ENCODE results near the gene CNTFR. TPM values are rescaled to one million over a fixed set of nuclear protein-coding genes. Genes with fewer than 3 reads are reported as not detected.
A peak's percentile ranks its signal among the peaks of the same experiment; 100 is the strongest.

CNTFR gene
- total RNA-seq, 4 donors from 2014 or later: 19.8 to 40.9 (median 34.7) TPM

DNA sequence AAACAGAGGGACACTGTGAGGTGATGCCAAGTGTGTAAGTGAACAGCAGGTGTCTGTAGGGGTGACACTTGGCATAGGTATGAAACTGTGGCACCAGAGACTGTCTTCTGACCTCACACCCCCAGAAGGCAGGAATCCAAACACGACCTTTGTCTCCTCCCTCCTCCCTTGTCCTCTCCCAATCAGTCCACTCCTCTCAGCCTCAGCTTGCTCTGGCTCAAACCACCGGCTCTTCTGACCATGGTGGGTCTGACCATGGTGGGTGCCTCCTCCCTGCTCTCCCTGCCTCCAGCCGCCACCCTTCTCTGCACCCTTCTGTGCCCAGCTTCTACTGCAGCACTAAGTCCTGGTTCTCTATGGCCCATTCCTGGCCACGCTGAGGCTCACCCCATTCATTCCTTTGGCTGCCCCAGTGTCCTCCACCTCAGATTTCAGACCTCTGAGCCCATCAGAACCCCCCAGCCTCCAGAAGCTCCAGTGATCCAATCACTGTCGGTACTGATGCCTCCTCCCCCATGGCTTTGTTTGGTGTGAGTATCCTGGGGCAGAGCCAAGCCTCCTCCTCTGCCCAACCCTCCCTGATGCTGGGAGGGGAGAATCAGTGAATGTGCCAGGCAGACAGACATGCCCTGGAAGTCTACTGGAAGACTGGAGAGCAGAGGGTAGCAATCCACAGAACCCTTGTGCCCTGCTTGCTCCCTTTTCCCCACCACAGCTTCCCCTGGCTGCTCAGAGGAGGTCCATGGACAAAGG is 41.1 kb upstream of the CNTFR start:
- DNase-seq (ENCODE audit: low spot score in 2 of 2): no peak
- Histone ChIP-seq H3K36me3 (peaks cover 0 to 12% (median 0%) of the 10 kb centered on the region in 3 donors), H3K27ac (no peak overlapping the region), H3K9me3 (no peaks in the 10 kb centered on the region), H3K4me3 (no peak overlapping the region), H3K27me3 (peaks cover 2 to 48% of the 10 kb centered on the region in 2 donors), H3K4me1 (peaks cover 0 to 51% (median 10%) of the 10 kb centered on the region in 4 donors)
- TF ChIP-seq EP300 (IDR thresholded peaks at IDR 0.05) (no peak), CTCF (IDR thresholded peaks at IDR 0.05) (no peak), POLR2A (IDR thresholded peaks at IDR 0.05) (no peak)
- WGBS, 2 donors: 21 to 29% methylated on average over 5 of the region's 5 CpGs

DNA sequence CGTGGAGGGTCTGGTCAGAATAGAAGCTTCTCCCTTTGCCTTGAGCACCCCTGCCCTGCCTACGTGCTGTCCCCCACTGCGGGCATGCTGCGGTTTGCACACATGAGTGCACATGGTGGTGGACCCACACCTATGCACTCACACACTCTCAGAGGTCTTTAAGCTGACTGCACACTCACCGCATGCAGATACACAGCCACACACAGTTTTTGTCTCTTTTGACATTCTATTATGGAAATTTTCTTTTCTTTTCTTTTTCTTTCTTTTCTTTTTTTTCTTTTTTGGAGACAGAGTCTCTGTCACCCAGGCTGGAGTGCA is 39.9 kb upstream of the CNTFR start:
- no peak overlapping the region for H3K4me3 ChIP-seq
- peaks cover 0 to under 1% (median 0%) of the 10 kb centered on the region in 3 donors for H3K36me3 ChIP-seq
- H3K4me1 ChIP-seq: peaks cover 0 to 50% (median 13%) of the 10 kb centered on the region in 4 donors
- peaks cover 2 to 59% of the 10 kb centered on the region in 2 donors for H3K27me3 ChIP-seq
- TF ChIP-seq POLR2A (IDR thresholded peaks at IDR 0.05) (no peak), CTCF (IDR thresholded peaks at IDR 0.05) (no peak), EP300 (IDR thresholded peaks at IDR 0.05) (no peak)
- H3K27ac ChIP-seq: no peak overlapping the region
- DNase-seq (ENCODE audit: low spot score in 2 of 2): no peak
- 23 to 40% methylated on average over 5 of the region's 5 CpGs for WGBS, 2 donors
- H3K9me3 ChIP-seq: no peaks in the 10 kb centered on the region

- H3K9me3 ChIP-seq: no peaks in the 10 kb centered on the region
- TF ChIP-seq CTCF (IDR thresholded peaks at IDR 0.05) (peak in 1 of 5 experiments; percentile 4), POLR2A (IDR thresholded peaks at IDR 0.05) (no peak), EP300 (IDR thresholded peaks at IDR 0.05) (no peak)
- peak within 1 kb of the TSS; percentile 12 to 53 (median 34) for H3K4me3 ChIP-seq
- H3K36me3 ChIP-seq: no peaks in the 10 kb centered on the region
- no peak for DNase-seq (ENCODE audit: low spot score in 2 of 2)
- WGBS, 2 donors: 2 to 3% methylated on average over 34 to 51 of the region's 69 CpGs
- peaks cover 2 to 65% of the 10 kb centered on the region in 2 donors for H3K27me3 ChIP-seq
- H3K27ac ChIP-seq: peak within 1 kb of the TSS in 1 of 4 donors; percentile 8
- peaks cover 0 to 50% (median 16%) of the 10 kb centered on the region in 4 donors for H3K4me1 ChIP-seq
Observed at GRCh38 chr9:34628656-34629490, 39.3 kb upstream of the CNTFR start, which contains the start of gene ARID3C. Gene ARID3C, minus strand, starts transcription at chr9:34629066. Its CDS starts 1,052 bp downstream, at chr9:34628014.

DNA sequence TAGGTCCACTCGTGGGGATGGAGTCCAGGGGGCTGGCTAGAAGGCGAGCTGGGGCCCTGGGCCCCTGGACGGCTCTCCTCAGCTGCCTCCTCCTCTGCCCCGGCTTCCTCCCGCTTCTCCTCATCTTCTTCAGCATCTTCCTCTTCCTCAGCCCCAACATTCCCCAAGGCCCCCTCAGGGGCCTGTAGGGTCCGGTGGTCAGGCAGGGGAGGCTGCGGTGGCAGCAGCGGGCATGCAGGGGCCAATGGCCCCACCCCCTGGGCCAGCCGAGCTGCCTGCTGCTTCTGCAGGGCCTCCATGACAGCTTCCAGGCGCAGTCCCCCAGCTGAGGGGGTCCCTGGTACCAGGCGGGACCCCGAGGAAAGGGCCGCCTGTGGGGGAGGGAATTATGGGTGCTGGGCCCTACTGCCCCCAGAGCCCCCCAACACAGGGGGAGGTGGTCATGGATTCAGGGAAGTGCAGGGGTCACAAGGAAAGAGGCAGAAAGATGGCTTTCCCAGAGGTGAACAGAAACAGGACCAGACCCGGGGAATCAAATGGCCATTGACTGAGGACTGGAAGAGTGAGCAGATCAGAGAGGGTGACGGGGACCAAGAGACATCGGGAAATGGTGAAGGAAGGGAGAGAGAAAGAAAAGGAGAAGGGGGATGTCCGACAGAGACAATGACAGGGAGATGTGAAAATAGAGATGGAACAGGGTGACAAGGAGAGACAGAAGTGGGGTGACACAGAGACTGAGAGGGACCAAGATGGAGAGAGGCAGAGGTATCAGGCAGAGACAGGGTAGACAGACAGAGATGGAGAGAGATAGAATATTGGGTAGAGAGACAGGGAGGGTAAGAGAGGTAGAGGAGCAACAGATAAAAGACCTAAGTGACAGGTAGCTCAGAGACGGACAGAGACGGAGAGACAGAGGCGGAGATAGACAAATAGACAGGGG is 38.5 kb upstream of the CNTFR start:
- no peak for DNase-seq (ENCODE audit: low spot score in 2 of 2)
- Histone ChIP-seq H3K36me3 (no peaks in the 10 kb centered on the region), H3K27me3 (peaks cover 2 to 74% of the 10 kb centered on the region in 2 donors), H3K4me3 (peak overlapping the region in 3 of 4 donors; percentile 1 to 53 (median 33)), H3K9me3 (no peaks in the 10 kb centered on the region), H3K27ac (no peak overlapping the region), H3K4me1 (peaks cover 0 to 53% (median 19%) of the 10 kb centered on the region in 4 donors)
- 42% methylated on average over 20 of the region's 20 CpGs for WGBS, 2 donors
- TF ChIP-seq POLR2A (IDR thresholded peaks at IDR 0.05) (no peak), EP300 (IDR thresholded peaks at IDR 0.05) (no peak), CTCF (IDR thresholded peaks at IDR 0.05) (no peak)
